Hematopoietic multipotent progenitor cell treated with erythropoietin and hydrocortisone succinate and interleukin-3 and kit ligand, for 4 days (in vitro differentiated cells): ENCODE data around the gene ABR.
A peak's percentile ranks its signal among the peaks of the same experiment; 100 is the strongest.

Experiments
- DNase-seq: peaks from one replicate; pipeline ENCODE4 v3.0.0-alpha.2; 2015

Gene ABR

GRCh38 chr17:1024076-1024475 is 155.7 kb downstream of the ABR start:
- no peak for DNase-seq

- DNase-seq: no peak
These were observed 157.3 kb downstream of the ABR start for GRCh38 chr17:1022278-1023024.

DNA sequence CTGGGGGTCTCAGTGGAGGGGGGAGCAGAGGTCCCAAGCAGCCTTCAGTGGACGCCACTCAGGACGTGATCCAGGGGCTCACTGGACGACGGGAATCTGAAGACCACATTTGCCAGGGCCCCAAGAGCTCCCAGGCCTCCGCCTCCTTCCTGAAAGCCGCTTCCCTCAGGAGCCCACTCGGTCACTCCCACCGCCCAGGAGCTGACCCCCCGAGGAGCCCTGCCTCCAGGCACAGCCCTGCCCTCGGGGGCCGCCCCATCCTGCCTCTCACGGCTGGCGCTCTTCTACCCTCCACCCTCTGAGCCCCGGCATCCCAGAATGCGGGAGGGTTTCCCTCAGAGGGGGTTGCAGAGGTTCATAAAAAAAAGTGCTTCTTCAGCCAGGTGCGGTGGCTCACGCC is 158.6 kb downstream of the ABR start:
- no peak for DNase-seq

DNA sequence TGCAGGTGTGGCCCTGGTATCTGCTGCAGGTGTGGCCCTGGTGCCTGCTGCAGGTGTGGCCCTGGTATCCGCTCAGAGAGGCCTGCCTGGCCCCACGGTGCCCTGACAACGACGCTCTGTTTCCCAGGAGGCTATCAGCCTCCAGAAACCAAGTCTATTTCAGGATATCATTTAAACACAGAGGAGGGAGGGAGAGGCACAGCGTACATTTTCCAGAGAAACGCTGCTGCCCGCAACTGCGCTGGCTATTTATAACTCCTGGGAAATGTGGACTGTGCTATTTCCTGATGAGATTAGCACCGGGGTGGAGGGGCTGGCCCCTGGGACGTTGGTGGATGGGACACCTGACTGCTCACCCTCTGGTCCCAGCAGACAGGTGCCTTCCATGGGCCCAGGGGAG is 160.3 kb downstream of the ABR start:
- DNase-seq: no peak

GRCh38 chr17:1018547-1018946 is 161.2 kb downstream of the ABR start:
- no peak for DNase-seq

DNA sequence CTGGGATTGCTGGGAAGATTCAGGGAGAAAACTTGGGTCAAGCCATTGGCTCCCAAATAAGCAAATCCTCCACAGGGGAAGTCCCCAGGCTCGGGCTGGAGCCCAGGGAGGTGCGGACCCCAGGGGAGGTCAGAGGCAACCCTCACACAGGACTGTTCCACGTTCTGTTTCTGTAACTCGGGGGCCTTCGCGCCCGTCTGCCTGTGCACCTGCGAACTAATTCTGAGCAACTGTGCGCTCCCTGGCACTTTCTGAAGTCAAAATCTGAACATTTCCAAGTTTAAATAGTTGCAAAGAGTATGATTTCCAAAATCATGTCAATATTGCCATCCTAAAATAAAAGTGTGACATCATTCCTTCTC is 166.1 kb downstream of the ABR start:
- DNase-seq: no peak

DNA sequence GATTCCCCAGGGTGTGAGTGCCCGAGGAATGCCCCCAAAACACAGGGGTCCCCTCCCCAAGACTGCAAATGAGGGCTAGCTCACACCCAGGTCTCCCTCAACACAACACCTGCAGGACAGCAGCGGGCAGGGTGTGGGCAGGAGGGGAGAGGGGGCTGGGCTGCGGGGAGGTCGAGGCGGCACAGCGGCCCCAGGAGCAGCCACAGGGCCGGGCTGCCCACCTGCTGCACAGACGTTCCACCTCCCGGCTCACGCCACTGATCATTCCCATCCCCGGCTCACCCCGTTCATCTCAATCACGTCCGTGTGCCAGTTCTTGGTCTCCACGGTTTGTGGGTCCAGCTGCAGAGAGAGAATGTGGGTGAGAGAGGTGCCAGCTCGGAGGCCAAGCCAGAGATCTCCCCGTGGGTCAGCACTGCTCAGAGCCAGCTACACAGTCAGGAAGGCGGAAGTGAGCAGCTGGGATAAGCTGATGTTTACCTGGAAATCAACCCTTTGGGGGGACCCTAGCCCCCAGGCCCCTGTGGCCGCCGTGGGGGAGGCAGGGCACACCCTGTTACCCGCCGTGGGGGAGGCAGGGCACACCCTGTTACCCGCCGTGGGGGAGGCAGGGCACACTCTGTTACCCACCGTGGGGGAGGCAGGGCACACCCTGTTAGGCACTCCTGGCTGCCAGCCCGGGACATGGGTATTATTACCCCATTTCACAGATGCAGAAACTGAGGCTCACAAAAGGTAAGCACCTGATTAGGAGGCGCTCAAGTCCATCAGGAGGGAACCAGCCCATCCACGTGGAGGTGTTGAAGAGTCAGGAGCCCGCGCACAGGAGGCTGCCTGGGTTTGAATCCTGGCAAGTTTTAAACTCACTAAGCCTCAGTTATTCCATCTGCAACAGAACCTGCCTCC is 166.7 kb downstream of the ABR start:
- DNase-seq: no peak

GRCh38 chr17:1011760-1012735 is 167.7 kb downstream of the ABR start:
- no peak for DNase-seq

DNA sequence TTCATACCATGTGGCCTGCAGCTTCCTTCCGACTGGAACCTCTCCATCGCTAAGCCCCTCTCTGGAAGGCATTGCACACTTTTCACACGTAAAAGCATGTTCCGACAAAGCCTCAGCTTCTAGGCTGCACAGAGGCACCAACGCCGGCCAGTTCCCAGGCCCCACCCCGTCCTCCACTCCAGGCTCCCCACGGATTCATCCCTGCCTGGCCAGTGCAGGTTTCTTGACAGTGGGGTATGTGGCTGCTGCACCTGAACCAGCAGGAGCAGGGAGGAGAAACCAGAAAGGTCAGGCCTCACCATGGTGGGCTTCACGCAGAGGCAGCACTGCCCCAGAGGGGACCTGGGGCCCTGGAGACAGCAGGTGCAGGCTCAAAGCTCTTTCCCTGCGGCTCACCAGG is 168.6 kb downstream of the ABR start:
- no peak for DNase-seq

DNA sequence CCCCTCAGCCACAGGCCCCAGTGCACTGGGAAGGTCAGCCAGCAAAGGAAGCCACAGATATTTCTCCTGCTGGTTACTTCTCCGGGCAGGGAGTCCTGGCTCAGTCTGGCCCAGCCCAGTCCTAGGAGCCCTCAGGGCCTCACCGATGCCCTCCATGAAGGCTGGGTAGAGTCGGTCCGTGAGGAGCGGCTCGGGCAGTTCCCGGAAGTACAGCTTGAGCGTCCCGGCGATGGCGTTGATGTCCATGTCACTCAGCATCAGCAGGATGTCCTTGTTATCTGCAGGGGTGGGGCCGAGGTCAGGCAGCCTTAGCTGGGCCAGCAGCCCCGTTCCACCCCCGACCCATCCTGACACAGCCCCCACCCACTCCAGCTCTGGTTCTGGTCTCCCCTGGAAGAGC is 169.2 kb downstream of the ABR start:
- no peak for DNase-seq

- DNase-seq: no peak
These were observed 169.7 kb downstream of the ABR start for GRCh38 chr17:1010086-1010450.

- no peak for DNase-seq
These were observed 170.3 kb downstream of the ABR start for GRCh38 chr17:1009229-1010085.

DNA sequence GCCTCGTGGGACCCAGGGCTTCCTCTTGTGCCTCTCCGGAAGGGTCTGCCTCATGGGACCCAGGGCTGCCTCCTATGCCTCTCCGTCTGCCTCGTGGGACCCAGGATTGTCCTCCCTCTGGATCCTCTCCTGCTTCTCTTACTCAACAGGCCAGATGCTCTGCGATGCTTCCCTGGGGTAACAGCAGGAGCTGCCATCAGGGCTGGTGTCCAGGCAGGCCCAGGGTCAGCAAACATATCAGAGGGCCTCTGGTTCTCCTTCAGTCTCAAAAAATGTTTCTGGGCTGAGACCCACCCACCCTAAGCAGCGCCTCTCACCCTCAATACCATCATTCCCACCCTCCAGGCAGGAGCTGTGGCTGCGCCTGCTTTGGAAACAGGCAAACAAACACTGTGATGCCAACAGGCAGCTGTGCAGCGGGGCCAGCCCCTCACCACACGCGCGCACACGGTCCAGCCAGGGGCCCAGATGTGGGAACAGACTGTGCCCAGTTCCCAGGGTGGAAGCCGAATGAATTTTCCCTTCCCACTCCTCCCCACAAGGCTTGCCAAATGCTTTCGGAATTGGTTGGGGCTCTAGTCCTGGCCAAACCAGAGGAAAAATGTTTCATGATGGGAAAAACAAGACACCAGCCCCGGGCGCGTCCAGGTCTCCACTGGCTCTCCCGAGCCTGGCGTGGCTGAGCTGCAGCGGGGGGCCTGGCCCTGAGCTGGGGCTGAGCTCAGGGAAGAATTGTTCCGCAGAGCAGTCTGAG is 171.6 kb downstream of the ABR start:
- no peak for DNase-seq

DNA sequence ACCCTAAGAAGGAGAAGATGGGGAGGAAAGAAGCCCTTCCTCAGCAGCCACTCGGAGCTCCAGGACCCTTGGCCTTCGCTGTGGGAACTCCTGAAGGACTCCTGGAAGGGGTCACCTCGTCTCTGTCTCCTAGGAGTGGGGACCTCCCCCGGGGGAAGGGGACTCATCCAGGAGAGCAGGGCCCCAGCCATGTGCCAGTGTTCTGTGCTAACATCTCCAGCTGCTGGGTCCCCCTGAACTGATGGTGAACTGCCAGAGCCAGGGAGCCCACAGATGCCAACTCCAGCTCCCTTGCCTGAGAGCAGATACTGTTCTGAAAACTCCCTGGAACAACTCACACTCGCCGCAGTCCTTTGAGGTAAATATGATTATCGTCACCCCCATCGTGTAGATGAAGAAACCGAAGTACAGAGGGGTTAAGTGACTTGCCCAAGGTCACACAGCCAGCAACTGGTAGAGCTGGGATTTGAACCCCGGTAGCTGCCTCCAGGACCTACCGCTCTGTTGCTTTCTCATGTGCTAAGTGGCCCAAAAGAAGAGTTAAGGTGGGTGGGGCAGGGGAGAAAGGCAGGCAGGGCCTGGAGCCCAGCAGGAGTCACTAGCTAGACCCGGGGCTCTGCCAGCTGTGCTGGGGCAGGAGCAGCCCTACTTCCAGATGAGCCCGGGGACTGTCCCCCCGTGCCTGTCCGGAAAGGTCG is 172.3 kb downstream of the ABR start:
- DNase-seq: no peak

- no peak for DNase-seq
These were observed 173.7 kb downstream of the ABR start for GRCh38 chr17:1006054-1006453.

GRCh38 chr17:1005361-1005946 is 174.3 kb downstream of the ABR start:
- DNase-seq: peak; percentile 76

- DNase-seq: no peak
These were observed 174.9 kb downstream of the ABR start for GRCh38 chr17:1004769-1005295.

DNA sequence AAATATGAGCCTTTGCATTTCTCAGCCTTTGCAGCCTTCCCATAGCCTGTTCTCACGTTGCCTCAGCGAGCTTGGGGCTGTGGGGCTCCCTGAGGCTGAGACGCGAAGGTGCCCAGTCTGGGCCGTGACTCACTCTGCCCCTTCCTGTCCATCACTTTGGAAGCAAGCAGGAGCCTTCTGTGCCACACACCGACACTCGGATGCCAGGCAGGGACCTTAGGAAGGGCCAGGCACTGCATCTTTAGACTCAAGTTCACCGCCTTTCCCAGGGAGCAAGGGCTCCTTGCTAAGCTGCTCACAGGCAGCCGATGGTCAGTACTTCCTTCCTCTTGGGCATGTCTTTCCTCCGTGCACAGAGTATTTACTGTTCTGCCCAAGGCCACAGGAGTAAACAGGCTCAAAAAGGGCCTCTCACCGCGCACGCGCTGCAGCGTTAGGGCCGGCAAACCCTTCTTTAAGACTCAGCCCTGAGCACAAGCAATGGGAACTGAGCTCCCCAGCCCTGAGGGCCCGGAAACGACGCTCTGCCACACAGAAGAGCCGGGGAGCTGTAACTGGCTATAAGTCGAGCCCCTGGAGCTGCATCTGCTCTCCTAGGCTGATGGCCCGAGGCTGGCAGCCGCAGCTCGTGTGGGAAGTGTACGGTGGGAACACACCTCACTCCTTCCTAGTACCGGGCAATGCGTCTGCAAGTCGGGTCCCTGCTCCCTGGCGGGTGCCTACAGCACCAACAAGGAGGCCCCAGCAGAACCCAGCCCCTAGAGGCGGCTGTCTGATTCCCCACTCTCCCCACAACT is 175.6 kb downstream of the ABR start:
- DNase-seq: no peak

DNA sequence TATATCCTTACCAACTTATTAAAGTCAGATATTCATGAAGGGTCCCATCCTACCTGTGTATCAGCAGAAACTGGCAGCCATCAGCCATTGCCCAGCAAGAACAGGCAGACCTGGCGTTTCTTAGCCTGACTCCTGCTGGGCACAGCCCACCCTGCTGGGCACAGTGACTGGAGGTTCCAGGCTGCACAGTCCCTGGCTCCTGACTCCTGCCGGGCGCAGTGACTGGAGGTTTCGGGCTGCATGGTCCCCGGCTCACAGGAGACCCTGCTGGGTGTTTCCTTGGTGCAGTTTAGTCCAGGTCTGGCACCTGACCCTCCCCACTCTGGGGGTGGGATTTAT is 176.2 kb downstream of the ABR start:
- DNase-seq: no peak
